Mammary epithelial cell (primary cell): ENCODE data around the gene ECI2.

ENCODE experiments used
- CTCF ChIP-seq, 2 donors: IDR thresholded peaks in 1 of 2; conservative IDR thresholded peaks in 1 of 2; 2 replicates each; pipeline ENCODE4 v1.5.1; 2011 to 2012; ENCODE audit warnings: inconsistent platforms in 2 of 2, low read length in 2 of 2, mild to moderate bottlenecking in 2 of 2, control low read depth in 1 of 2, low read depth in 1 of 2; ENCODE audit not compliant: insufficient read depth in 1 of 2; ENCODE audit errors: extremely low read depth in 1 of 2
- EZH2 ChIP-seq: IDR thresholded peaks from 2 replicates; pipeline ENCODE4 v1.6.1; 2012; ENCODE audit warnings: low read length, inconsistent platforms, borderline replicate concordance

GRCh38 chr6:4093288-4093687 lies 42.1 kb downstream of the ECI2 start:
- TF ChIP-seq CTCF (conservative IDR thresholded peaks at IDR 0.05 in 1 of 2, IDR thresholded peaks at IDR 0.05 in 1 of 2; ENCODE audit: extremely low read depth in 1 of 2, insufficient read depth in 1 of 2, low read depth in 1 of 2, low read length in 2 of 2) (no peak), EZH2 (no peak)
